DOHH2 (cell line): ENCODE data around the gene DSTN.

Experiments used
- CTCF ChIP-seq: fragments of 200-600 bp; sonication (generic); IDR thresholded peaks from one replicate; pipeline ENCODE4 v1.5.1; 2014; ENCODE audit warnings: antibody characterized with exemption, mild to moderate bottlenecking, low read depth, low read length; ENCODE audit not compliant: poor library complexity, severe bottlenecking
- EZH2phosphoT487 ChIP-seq: fragments of 200-600 bp; sonication (generic); IDR thresholded peaks from 2 replicates; pipeline ENCODE4 v1.6.1; 2017; ENCODE audit warnings: borderline replicate concordance, mild to moderate bottlenecking, antibody characterized with exemption, low read length, moderate library complexity, mixed read lengths

GRCh38 chr20:17536944-17537444 lies 32.9 kb upstream of the DSTN start:
- TF ChIP-seq CTCF (peak; percentile 88), EZH2phosphoT487 (no peak)
